HG03045 (cell line): ENCODE data around the gene WDR43.
"Not testable (repeated sequence)": the region's sequence is repeated elsewhere in the genome, so short reads cannot be mapped to it uniquely, and the experiment has no call there.

ENCODE experiments used
- ATAC-seq: cut with Tn5 transposase; IDR thresholded peaks from one replicate; pipeline ENCODE4 v1.9.1; 2021; ENCODE audit warnings: mild to moderate bottlenecking, moderate library complexity; ENCODE audit not compliant: unreplicated experiment

The WDR43 gene

DNA sequence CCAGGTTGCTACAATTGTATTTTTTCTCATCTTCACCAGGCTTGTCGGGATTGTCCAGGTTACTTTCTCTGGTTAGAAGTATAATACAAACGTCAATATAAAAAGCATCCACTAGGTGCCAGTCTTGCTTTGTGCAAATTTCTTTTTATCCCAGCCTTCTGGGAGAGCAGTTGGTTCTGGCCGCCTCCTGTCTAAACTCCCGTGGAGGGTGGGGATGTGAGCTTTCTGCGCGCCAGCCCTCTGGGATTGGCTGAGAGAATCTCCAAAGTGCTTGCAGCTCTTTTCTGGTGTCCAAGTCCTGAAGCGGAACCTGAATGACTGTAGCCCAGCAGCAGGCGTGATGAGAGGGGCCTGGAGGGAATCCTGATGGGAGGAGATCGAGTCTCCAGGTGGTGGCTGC lies 64.2 kb downstream of the WDR43 start:
- no peak for ATAC-seq

- no peak for ATAC-seq
Observed at GRCh38 chr2:28960401-28960800, 65.9 kb downstream of the WDR43 start.

GRCh38 chr2:28962505-28962904 lies 68.0 kb downstream of the WDR43 start:
- no peak for ATAC-seq

GRCh38 chr2:28970464-28971160 lies 76.1 kb downstream of the WDR43 start:
- no peak for ATAC-seq

- ATAC-seq, result no peak
Observed at GRCh38 chr2:28972778-28973335, 78.4 kb downstream of the WDR43 start.

GRCh38 chr2:28974252-28974651 lies 79.8 kb downstream of the WDR43 start:
- no peak for ATAC-seq

GRCh38 chr2:28975671-28976070 lies 81.2 kb downstream of the WDR43 start:
- ATAC-seq, result no peak

GRCh38 chr2:28976584-28976983 lies 82.1 kb downstream of the WDR43 start:
- ATAC-seq, result no peak

- ATAC-seq, result no peak
Observed at GRCh38 chr2:28977176-28977875, 82.9 kb downstream of the WDR43 start.

DNA sequence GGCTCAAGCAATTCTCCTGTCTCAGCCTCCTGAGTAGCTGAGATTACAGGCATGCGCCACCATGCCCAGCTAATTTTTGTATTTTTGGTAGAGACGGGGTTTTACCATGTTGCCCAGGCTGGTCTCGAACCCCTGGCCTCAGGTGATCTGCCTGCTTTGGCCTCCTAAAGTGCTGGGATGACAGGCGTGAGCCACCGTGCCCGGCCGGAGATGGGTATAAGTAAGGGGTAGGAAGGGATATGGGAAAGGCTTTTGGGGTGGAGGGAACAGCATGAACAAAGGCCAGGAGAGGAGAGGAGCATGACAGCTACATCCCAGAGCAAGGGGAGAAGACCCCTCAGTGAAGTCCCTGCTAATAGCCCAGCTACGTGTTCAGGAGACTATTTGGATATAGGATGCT lies 83.5 kb downstream of the WDR43 start:
- not testable (repeated sequence) for ATAC-seq

DNA sequence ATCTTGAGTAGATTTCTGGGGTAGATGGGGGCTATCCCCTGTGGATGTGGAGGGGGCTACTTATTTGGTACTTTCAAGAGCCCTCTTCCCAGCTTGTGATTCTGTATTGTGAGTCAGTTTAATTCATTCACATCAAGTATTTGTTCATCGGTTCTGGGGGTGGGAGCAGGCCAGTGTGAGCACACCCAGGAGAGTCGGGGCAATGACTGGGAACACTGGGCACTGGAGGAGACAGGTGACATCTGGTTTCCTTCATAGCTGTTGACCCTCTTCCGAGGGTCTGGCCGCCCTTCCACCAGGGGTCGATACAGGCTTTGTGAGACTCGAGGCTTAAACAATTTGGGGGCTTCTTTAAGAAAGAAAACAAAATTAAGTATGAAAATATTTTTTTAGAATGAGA lies 84.1 kb downstream of the WDR43 start:
- ATAC-seq, result no peak

GRCh38 chr2:28979041-28979440 lies 84.6 kb downstream of the WDR43 start:
- ATAC-seq, result no peak

DNA sequence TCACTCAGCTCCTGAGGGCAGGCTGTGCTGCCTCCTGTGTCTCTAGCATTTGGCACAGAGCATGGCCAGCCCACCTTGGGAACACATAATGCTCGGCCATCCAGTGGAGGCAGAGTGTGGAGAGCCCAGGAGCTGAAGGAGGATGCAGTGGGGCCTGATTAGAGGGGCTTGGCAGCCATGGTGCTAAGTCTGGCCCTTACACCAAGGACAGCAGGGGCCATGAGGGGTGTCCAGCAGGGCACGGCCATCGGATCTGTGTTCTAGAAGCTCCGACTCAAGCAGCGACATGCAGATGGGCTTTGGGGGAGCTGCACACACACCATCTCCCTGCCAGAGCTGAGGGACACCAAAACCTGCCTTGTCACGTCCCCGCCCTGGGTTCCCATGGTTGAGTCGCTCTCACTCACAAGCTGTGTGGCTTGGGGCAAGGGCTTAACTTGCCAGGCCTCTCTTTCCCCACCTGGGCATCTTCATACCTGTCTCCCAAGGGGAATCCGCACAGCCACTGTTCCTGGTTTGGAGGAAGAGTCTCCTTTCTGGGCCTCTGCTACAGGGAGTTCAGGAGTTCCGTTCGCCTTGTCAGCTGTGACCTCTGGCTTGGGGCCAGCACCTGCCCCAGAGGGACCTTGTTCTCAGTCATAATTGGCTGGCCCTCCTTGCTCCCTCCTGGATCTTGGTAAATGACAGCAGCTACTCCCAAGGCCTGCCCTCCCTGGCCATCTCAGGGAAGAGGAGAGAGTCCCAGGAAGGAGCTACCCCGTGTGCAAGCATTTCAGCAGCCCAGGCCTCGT lies 85.3 kb downstream of the WDR43 start:
- no peak for ATAC-seq

DNA sequence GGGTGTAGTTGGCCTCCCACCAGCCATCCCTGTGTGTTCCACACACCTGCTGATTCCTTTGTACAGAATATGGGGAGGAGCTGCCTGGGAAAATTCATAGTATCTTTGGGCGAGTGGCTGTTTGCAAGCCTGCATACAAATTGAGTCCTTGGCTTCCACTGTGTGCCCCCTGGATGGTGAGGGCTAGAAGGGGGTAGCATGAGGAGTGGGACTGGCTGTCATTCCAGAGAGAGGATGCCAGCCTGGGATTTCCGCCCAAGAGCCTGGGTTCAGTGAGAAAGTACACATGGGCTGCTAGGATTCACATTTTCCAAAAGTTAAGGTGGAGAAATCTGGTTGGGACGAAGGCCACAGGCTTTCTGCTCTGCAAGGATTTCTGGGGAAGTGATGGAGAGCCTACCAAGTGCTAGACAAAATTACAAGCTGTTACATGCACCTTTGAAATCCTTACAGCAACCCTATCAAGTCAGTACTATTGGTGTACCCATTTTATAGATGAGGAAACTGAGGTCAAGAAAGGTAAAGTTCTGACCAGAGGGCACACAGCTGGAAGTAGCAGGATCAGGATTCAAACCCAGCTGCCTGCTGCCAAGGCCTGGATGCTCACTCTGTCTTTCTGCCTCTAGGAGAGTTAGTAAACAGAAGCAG lies 86.0 kb downstream of the WDR43 start:
- ATAC-seq, result no peak

GRCh38 chr2:28981016-28981441 lies 86.6 kb downstream of the WDR43 start, which contains the start of gene TOGARAM2:
Gene TOGARAM2 (plus strand): TSS chr2:28981298. CDS start chr2:28994835, 13,537 bp downstream.
- ATAC-seq, result no peak

DNA sequence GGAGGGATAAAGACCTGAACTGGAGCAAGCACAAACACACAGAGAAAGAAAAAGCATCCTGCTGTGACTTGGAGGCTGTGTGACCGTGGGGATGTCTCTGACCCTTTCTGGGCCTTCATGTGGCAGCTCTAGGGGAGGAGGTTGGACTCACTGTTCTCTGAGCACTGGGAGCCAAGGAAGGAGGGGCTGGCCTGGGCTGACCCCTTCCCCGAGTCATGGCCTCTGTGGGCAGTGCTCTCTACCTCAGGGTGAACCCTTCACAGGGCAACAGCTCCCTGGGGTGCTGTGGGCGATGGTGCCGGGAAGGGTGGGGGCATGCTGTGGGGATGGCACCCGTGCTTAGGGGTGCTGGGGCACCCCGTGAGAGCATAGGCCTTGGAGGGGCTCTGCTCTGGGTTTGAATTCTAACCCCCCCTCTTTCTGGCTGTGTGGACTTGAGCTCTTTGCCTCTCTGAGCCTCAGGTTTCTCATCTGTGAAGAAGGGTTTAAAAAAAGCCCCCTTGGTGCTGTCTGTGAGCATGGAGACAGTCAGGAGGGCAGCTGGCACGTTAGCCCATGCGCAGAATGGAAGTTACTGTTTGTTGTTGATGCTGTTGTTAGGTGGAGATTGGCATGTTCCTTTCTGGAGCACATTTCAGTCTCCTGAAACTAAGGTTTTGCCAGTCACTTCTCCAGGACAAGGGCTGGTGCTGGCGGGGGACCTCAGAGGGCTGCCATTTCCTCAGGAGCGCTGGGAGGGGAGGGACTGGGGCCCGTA lies 87.3 kb downstream of the WDR43 start:
- no peak for ATAC-seq

- ATAC-seq, result no peak
Observed at GRCh38 chr2:28982381-28982950, 88.0 kb downstream of the WDR43 start.

DNA sequence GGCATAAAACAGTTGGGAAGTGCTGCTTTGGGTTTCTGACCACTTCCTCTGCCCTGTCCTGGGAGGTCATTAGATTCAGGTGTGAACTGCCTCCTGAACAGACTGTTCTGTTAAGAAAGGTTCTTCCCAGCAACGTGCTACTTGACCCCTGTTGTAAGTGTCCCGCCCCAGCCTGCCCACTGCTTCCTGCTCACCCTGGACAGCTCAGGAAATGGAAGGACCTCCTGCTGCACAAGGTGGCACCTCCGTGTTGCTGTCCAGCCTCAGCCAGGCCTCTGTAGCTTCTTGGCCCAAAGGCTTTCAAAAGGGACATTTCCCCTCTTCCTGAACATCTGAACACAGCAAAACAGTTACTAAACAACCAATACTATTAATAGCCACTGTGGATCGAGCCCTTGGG lies 92.0 kb downstream of the WDR43 start:
- ATAC-seq, result no peak

DNA sequence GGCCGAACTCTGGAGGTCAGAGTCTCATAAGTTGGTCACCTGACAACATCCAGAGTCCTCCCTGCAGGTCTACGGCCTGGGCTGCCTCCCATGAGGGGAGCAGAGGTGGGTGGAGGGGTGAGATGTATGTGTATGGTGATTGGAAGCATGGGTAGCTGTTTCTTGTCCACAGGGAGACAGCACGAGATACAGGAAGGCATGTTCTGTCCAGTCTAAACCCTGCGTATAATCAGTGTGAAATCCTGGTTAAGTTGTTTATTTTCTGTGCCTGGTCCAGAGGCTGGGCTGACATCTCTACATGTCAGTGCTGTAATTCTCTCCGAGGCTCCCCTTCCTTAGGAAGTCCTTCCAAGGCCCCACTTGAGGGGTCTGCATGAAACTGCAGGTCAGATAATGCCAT lies 95.5 kb downstream of the WDR43 start:
- ATAC-seq, result no peak

DNA sequence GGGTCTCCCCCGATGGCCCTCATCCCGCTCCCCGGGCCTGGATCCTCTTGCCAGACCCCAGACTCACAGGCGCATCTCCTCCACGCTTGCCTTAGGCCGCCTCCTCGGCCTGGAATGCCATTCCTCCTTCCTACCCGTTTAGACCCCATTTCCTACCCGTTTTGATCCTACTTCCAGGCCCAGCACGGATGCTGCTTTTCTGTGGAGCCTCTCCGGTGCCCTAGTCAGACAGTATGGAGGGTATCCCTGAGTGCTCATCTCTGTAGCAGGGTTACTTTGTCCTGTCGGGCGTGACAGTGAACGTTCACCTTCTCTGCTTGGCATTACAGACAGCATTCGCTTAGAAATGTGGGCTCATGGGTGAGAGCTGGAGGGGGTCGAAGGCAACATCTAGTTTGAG lies 96.0 kb downstream of the WDR43 start:
- ATAC-seq, result no peak
